ENCODE measurements around the gene GNB3. TPM values are rescaled to one million over a fixed set of nuclear protein-coding genes. Genes with fewer than 3 reads are reported as not detected.

The GNB3 gene
- total and polyA plus RNA-seq, 9 of the 15 experiments (the other 6 are each of a cell fraction or from before 2014, with no cell fraction given), result 1.4 to 5.8 (median 2.0) TPM

GRCh38 chr12:6872073-6873048 is 31.6 kb downstream of the GNB3 start (continued):
- TF ChIP-seq E2F6 (IDR thresholded peaks at IDR 0.05; ENCODE audit: borderline replicate concordance in 1 of 2, extremely low read depth in 1 of 2, insufficient read depth in 1 of 2, insufficient read length in 1 of 2, low read depth in 1 of 2, low read length in 1 of 2, poor library complexity in 1 of 2, severe bottlenecking in 1 of 2) (peak in 1 of 2 experiments; percentile 21), ZFP30 (CRISPR knock-in tag; IDR thresholded peaks at IDR 0.05; ENCODE audit: borderline replicate concordance) (no peak), FOXP1 (CRISPR knock-in tag; IDR thresholded peaks at IDR 0.05) (no peak), PTTG1 (tag; IDR thresholded peaks at IDR 0.05; ENCODE audit: low read depth) (no peak), TCF7 (IDR thresholded peaks at IDR 0.05; ENCODE audit: borderline replicate concordance) (no peak), ZMIZ1 (IDR thresholded peaks at IDR 0.05; ENCODE audit: low read depth in 2 of 2, low read length in 2 of 2) (0 out of 4 replicates have a peak, but pooled peaks of 1 of the 2 experiments have one; percentile 16), MEF2D (tag; conservative IDR thresholded peaks at IDR 0.05; ENCODE audit: low read depth) (no peak), MTF1 (CRISPR knock-in tag; IDR thresholded peaks at IDR 0.05; ENCODE audit: borderline replicate concordance) (no peak), ZSCAN29 (IDR thresholded peaks at IDR 0.05) (no peak), TRIM24 (IDR thresholded peaks at IDR 0.05) (no peak), SP2 (IDR thresholded peaks at IDR 0.05; ENCODE audit: extremely low read depth, low read depth, low read length, poor library complexity, severe bottlenecking) (no peak), SP1 (CRISPR knock-in tag; IDR thresholded peaks at IDR 0.05) (peak; percentile 94), MYNN (IDR thresholded peaks at IDR 0.05) (peak; percentile 40; the same call in 1 of the 2 replicates), MYNN (CRISPR knock-in tag; IDR thresholded peaks at IDR 0.05) (no peak), ZNF124 (CRISPR knock-in tag; IDR thresholded peaks at IDR 0.05) (no peak), POLR2G (IDR thresholded peaks at IDR 0.05; ENCODE audit: low read depth, low read length) (peak; percentile 83), MITF (IDR thresholded peaks at IDR 0.05) (no peak), ZNF586 (CRISPR knock-in tag; conservative IDR thresholded peaks at IDR 0.05) (no peak), ZFP91 (CRISPR knock-in tag; IDR thresholded peaks at IDR 0.05) (no peak)

Data from K562 (cell line).